HG03039 (cell line): ENCODE measurements around the gene SRSF11.

Source experiments
- ATAC-seq: cut with Tn5 transposase; IDR thresholded peaks from one replicate; pipeline ENCODE4 v1.9.1; 2021; ENCODE audit warnings: mild to moderate bottlenecking, moderate library complexity; ENCODE audit not compliant: unreplicated experiment

SRSF11 gene

DNA sequence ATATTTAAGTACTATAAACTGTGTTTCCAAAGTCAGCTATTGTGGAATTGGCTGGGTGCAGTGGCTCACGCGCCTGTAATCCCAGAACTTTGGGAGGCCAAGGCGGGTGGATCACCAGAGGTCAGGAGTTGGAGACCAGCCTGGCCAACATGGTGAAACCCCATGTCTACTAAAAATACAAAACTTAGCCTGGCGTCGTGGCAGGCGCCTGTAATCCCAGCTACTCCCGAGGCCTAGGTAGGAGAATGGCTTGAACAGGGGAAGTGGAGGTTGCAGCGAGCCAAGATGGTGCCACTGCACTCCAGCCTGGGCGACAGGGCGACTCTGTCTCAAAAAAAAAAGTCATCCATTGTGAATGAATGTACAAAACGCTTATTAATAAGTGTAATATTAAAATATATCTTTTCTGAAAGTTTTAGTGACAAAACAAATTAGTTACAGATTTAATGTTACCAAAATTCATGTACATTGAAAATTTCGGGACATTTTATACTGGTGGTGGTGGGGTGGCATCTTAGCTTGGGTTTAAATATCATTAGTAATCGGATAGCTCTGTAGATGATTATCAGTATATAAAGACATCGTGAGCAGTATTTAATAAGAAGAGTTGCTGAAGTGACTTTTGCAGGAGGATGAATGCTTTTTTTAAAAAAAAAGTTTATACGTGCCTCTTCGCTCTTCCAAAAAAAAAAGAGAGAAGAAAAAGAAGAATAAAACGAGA lies 503 bp upstream of the SRSF11 start:
- ATAC-seq = peak; percentile 1

DNA sequence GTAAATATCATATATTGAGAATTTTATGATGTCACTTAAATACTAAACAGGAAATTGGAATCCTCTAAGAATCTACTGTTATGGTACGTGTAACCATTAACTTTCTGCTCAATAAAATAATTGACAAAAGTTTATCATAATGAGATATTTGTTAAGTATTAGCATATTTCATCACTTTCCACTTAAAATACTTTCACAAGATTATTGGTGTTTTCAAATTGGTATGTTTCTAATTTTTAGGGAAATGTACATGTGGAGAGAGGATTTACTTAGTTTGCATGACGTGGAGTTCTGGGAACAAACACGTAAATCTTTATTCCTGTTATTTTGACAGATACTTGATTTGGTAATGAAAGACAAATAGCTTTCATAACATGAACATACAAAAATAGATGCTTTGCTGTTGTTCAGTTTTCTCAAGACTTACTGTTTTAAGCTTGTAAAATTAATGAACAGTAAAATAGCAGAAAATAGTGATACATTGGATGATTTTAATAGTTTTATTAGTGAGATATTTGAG lies 1.6 kb downstream of the SRSF11 start:
- no peak for ATAC-seq

DNA sequence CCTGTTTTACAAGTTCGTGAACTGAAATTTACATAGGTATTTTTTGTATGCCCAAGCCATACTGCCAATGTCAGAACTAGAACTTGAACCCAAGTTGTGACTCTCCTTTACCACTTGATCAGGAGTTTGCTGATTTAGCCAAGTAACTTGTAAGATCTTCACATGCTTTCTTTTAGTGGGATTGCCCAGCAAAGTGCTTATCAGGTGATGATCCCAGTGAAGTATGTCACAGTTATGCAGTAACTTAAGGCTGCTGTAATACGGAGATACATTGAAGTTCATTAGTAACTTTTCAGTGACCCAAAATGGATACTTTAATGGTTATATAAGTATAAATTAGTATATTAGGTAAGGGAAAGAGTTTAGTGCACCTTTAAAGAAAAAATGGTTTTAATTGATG lies 3.8 kb downstream of the SRSF11 start:
- ATAC-seq = no peak

DNA sequence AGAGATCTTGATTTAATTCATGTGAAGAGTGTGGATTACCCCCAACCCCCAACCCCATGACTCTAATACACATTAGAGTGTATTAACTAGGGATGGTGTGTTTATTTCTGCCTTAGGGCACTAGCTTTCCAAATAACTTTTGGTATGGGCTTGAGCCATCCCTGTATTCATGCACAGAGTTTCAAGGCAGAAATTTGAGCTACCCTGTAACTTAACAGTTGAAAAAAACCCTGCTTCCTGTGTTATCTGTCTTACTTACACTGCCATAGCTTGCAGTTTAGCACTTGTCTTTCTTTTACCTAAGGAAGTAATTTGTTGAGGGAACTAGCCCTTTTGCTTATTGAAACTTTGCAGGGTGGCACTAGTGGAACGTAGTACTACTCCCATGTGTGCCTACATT lies 6.3 kb downstream of the SRSF11 start:
- no peak for ATAC-seq

DNA sequence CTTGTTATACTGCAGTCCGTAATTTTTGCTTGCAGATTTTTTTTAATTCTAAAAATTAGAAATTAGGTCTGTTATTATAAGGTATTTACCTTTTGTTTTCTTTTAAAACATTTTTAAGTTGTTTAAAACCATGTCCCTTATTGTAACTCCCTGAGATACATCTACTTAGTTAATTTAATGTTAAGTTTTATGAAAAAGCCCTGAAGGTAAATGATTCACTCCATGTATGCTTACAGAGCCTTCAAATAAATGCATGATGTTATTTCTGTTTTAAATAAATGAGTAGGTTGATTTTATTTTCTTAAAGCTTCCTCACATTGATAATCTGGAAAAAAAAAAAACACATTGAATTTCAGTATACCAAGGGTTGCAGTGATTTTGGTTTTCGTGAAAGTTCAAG lies 7.5 kb downstream of the SRSF11 start:
- no peak for ATAC-seq

DNA sequence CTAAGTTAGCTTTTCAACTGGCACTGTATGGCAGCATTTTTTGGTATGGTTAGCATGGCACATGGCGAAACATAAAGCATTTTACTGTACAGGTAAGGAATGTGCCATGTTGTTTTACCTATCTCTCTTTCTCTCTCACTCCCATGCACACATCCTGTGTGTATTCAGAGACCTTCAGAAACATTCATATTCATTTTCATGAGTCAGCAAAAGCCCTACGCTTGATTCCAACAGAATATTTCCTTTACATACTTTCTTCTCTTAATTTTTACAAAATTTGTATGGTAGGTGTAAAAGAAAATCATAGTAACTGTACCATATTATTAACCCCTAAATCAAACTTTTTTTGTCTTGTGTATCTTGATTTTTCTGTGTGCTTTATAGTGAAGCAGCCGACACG lies 10.3 kb downstream of the SRSF11 start:
- no peak for ATAC-seq

DNA sequence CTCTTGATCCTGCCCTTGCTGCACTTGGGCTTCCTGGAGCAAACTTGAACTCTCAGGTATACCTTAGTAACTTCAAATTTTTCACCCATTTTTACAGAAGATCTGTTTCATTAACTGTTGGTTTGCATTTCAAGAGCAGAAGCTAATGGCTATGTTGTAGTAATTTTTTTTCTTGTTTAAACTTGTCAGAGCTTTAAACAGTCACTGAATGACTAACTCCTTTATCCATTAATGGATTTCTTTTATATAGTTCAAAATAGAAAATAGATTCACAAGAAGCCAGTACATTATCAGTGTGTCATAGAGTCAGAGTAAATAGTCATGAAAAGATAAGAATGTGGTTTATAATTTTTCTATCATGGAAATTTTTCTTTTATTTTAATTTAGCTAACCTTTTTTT lies 13.6 kb downstream of the SRSF11 start:
- ATAC-seq = no peak

DNA sequence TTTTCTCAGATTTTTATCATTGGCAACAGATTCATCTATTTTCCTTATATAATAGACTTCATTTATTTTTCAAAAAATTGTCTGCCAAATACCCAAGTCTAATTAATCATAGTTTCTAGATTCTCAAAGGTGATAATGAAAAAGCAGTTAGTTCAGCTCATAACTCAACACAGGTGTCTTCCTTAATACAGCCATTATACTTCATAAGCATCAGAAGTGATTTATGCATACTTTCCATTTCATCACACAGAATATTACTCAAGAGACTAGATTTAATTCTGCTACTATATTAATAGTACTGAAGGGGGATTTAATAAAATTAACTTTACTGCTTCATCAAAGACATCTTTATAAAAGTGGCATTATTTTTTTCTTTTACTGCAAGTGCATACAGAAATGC lies 18.8 kb downstream of the SRSF11 start:
- no peak for ATAC-seq

DNA sequence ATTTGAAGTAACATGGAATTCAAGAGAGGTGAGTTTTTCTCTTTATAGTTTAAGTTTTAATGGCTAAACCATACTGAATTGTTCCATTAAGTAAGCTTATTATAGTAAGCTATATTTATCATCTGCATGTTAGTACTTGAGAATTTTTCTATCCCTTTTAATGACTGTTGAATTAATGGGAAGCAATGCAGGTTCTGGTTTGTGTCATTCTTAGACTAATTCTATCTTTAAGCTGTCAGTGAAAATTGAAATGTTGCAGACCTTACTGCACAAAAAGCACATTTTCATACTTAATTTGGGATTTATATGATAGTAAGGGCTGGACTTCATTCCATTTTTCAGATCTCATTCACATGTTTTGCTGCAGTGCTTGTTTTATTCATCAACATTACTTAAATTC lies 25.9 kb downstream of the SRSF11 start:
- no peak for ATAC-seq

DNA sequence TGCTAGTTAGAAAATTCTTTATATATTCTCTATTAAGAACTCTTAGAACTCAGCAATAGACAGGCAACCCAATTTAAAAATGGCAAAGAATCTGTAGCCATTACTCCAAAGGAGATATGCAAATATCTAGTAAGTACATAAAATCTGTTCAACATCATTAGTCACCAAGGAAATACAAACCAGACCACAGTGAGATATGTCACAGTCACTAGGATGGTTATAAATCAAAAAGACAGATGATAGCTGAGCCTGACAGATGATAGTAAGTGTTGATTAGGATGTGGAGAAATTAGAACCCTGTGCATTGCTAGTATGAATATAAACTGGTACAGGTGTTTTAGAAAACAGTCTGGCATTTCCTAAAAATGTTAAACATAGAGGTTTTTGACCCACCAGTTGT lies 26.6 kb downstream of the SRSF11 start:
- ATAC-seq = no peak

DNA sequence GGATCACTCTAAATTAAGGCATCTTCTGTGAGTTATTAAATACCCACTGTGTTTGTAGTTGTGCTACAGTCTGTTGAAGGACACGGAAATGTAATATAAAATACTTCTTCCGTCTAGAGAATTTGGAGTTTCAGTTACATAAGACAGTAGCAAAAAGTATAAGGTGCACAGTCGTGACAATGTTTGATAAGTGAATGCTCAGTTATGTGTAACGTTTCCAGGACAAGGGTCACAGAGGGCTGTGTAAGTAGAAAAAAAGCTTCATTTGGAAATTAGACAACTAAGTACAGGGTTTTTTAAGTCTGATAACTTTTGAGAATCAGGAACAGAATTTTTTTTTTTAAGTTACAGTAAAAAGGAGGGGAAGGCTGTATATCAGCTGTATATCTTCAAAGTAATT lies 27.5 kb downstream of the SRSF11 start:
- ATAC-seq = no peak

DNA sequence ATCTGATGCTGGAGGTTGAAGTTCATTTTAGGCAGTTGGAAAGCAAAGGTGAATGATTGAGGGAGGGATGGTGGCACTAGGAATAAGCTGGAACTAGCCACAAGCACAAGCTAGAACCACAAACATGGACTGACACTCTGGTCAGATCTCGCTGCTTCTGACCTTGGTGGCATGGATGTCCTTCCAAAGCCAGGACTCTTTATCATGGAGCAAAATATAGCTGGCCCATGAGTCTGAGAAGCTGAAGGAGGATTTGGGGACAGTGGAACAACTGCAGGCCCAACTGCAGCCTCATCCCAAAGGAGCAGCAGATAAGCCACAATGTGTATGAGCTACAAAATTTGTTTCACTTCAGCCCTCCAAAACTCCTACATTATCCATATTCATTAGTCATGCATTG lies 35.5 kb downstream of the SRSF11 start:
- ATAC-seq = no peak

DNA sequence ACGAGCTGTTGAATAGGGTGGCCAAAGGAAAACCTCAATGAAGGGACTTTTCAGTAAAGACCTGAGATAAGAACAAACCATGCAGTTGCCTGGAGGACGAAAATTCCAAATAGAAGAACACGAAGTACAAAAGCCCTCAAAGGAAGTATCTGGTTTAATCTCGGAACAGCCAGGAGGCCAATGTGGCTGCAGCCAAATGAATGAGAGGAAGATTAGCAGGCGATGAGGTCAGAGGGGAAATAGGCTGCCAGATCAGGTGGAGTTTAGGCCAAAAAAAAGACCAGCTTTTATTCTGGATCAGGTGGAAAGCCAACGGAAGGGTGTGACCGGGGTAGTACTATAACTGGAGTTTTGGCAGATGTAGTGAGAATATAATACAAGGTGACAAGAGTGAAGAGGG lies 43.7 kb downstream of the SRSF11 start:
- ATAC-seq = no peak

DNA sequence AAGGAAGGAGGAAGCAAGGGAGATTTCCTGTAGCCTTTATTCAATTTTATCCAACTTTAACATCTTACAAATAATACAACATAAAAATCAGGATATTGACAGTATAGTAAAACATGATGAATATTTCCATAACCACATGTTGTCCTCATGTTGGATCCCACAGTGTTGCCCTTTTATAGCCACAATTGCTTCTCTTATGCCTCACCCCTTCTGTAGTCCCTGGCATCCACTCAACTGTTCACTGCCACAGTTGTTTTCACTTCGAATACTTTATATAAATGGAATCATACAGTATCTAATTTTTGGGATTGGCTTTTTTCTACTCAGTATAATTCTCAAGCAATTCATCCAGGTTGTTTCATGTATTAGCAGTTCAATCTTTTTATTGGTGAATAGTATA lies 44.8 kb downstream of the SRSF11 start:
- no peak for ATAC-seq

DNA sequence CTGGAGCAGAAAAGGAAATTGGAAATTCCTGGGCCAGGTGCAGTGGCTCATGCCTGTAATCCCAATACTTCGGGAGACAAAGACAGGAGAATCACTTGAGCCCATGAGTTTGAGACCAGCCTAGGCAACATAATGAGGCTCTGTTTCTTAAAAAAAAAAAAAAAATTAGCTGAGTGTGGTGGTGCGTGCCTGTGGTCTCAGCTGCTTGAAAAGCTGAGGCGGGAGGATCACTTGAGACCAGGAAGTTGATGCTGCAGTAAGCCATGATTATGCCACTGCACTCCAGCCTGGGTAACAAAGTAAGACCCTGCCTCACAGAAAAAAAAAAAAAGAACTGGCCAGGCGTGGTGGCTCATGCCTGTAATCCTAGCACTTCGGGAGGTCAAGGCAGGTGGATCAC lies 56.7 kb downstream of the SRSF11 start:
- no peak for ATAC-seq

DNA sequence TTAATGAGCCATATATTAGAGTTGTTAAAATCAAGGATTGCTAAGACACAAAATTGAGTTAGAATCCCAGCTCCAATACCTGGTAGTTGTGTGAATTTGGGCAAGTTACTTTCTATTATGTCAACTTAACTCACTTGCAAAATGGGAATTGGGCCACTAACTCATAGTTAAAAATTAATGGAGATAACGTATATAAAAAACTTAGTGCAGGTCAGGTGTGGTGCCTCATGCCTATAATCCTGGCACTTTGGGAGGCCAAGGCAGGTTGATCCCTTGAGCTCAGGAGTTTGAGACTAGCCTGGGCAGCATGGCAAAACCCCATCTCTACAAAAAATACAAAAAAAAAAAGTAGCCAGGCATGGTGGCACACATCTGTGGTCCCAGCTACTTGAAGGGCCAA lies 57.5 kb downstream of the SRSF11 start:
- no peak for ATAC-seq

DNA sequence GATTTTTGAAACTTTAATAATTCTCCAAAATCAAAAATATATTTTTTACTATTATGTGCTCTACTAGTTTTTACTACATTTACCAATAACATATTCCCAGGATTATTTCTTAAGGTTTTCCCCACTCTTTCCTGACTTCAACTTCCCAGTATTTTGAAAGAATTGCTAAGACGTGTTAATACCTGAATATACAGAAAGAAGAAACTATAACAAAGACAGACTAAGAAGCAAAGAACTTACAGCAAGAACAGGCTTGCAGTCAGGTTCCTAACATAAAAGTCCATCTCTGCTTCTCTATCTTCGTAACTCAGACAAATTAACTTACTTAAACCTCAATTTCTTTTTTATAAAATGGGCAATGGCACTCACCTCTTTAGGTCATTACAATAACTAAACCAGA lies 63.2 kb downstream of the SRSF11 start:
- no peak for ATAC-seq

DNA sequence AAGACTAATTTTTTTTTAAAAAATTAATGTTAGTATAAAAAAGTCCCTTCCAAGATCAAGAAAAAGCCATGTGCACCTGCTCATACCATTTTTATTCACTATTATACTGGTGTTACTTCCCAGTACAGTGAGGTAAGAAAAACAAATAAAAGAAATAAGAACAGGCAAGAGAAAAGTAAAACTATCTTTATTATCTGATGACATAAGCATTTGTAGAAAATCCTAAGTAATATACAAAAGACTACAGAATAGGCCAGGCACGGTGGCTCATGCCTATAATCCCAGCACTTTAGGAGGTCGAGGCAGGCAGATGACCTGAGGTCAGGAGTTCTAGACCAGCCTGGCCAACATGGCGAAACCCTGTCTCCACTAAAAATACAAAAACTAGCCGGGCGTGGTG lies 65.3 kb downstream of the SRSF11 start:
- no peak for ATAC-seq

DNA sequence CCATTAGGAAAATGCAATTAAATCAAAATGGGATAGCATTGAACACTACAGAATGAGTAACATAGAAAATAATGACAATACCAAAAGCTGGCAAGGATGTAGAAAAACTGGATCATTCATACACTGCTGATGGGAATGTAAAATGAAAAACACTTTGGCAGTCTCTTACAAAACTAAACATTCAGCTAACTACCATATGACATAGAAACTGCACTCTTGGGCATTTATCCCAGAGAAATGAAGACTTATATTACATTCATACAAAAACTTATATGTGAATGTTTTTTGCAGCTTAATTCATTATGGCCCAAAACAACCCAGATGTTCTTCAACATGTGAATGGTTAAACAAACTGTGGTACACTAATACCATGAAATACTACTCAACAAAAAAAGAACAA lies 67.0 kb downstream of the SRSF11 start:
- ATAC-seq = no peak

DNA sequence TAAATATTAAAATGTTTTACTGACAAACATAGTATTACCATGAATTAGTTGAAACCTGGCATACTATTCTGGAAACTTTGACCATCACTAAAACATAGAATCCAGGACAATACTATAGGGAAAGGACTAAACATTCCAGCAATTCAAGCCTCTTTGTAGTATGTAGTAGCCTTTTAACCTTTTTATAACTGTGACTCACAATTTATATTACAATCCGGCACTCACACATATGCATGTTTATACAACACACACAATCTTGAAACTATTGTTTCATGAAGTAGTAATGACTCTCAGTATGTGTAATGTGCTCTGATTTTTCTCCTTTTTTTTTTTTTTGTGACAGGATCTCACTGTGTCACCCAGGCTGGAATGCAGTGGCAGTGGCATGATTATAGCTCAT lies 69.0 kb downstream of the SRSF11 start:
- ATAC-seq = no peak

DNA sequence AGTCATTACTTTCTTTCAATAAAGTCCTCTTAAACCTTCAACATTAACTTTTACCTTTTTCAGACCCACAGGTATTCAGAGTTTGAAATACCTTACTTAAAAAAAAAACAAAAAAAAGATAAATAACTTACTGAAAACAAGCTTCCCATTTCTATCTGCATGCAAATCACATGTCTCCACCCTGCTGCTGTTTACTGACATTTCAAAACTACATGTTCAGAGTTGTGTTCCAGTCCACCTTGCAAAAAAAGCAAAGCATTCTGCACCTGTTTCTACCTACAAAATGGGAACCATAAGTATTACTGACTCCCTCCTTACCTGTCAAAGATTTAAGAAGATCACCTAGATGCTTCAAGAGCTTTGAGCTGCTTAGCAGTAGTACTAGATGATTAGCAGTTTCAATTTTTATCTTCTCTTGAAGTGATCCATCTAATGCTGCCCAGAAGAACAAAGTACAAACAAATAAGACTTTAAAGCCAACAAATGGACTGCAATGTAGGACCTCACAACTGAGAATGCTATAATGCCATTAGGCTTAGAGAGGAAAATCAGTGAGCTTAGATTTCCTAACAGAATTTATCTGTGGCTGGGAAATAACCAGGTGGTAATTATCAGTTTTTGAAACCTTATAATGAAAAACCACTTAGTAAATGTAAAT lies 72.1 kb downstream of the SRSF11 start:
- ATAC-seq = no peak

DNA sequence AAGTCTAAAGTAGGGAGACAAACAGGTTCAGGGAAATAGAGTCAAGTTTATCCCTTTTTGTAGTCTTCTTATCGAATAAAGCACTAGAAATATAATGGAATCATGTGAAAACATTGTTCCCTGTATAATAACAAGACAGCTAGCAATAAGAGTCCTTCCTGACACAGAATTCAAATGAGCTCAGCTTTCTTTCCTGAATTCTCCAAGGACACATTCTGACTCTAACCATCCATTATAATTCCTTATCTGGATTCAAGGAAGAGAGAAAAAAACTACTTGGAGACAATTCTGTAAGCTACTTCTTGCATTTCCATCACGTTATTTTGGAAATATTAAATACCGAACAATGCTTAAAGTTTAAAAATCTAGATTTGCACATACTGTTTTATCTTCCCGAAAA lies 74.6 kb downstream of the SRSF11 start:
- ATAC-seq = no peak

DNA sequence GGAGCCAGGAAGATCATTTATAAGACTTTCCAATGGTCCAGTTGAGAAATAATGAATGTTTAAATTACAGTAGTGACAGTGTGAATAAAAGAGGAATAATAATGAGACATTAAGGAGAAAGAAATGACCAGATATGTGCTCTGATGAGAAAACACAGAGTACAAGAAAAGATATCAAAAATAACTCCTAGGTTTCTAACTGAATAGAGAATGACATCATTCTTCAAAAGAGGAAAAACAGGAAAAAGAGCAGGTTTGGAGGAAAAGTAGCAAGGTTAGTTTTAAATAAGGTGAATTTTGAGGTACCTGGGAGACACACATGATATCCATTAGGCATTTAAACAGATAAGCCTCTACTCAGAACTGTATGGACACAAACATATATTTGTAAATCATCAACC lies 78.3 kb downstream of the SRSF11 start:
- ATAC-seq = no peak
